HG03175 (cell line): ENCODE results near the gene TRDN.
A peak's percentile ranks its signal among the peaks of the same experiment; 100 is the strongest.

Experiments
- ATAC-seq: cut with Tn5 transposase; IDR thresholded peaks from one replicate; pipeline ENCODE4 v1.9.1; 2021; ENCODE audit warnings: mild to moderate bottlenecking, moderate library complexity; ENCODE audit not compliant: unreplicated experiment

Gene TRDN, protein sequence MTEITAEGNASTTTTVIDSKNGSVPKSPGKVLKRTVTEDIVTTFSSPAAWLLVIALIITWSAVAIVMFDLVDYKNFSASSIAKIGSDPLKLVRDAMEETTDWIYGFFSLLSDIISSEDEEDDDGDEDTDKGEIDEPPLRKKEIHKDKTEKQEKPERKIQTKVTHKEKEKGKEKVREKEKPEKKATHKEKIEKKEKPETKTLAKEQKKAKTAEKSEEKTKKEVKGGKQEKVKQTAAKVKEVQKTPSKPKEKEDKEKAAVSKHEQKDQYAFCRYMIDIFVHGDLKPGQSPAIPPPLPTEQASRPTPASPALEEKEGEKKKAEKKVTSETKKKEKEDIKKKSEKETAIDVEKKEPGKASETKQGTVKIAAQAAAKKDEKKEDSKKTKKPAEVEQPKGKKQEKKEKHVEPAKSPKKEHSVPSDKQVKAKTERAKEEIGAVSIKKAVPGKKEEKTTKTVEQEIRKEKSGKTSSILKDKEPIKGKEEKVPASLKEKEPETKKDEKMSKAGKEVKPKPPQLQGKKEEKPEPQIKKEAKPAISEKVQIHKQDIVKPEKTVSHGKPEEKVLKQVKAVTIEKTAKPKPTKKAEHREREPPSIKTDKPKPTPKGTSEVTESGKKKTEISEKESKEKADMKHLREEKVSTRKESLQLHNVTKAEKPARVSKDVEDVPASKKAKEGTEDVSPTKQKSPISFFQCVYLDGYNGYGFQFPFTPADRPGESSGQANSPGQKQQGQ

DNA sequence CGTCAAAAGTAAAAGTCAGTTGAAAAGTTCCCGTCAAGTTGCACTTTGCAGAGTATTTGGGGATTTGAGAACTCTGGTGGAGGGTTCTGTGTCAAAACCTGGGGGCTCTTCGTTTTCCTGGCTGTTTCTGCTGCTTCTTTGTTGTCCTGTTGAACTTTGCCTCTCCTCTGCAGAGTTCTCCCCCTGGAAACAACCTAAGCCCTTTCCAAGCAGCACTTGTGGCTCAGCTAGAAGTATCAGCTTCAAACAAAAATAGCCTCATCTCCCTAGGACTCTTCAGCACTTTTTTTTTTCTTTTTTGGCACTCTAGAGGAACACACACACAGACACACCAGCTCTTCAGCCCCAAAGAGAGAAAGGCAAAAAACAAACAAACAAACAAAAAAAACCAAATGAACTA is at the start of gene TRDN:
TSS of gene TRDN (minus strand) at position 169 of the 400 bp plus-strand sequence. CDS start 175 bp downstream, outside the sequence.
- ATAC-seq = no peak

DNA sequence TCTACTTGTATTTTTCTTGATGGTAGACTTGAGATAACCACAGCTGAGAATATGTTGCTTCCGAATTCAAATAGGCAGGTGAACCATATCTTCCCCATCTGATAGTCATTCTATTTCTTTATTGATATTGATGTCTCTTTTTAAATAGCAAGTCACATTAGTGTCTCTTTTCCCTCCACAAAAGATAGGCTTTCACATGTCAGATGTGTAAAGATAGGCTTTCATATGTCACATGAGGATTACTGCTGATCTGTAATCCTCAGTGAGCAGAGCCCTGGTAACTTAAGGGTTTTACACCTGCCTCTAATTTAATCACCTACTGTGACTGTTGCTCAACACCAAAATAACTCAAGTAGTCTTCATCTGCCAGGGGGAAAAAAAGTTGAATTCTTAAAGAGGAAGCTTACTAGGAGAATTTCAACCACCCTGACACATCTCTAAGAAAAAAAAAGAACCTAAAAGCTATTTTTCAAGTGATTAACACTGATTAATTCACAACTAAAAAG is 45.3 kb upstream of the TRDN start:
- no peak for ATAC-seq

DNA sequence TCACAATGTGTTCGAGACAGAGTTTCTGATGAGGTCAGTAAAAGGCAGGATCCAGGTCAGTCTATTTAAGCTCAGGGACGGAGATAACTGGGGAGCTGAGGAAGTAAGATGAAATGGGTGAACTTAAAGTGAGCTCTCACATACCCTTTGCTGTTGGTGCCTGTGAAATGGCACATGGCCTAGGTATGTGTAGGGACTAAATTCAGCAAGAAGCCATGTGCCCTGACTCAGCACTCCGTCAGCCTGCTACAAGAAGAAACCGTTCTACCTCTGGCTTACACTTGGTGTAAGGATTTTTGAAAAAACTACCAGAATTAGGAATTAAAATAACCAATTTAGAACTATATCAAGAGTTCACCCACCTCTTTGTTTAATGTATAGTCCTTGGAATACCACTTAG is 41.1 kb upstream of the TRDN start:
- ATAC-seq = no peak

DNA sequence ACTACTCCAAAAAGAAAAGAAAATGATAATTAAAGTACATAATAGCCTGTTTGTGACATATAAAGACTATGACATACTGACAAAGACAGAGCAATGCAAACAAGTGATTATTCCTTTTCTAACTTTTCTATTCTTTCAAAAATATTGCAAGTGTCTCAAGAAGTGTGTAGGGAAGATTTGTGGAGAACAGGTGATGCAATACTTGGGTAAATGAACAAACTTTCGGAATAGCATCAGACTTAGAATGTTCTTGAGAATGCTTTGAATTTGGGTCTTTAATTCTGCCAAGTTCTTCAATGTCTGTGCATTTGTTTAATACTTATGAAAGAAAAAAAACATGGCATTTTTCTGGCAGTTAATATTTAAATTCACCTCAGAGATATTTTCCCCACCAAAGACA is 40.0 kb upstream of the TRDN start:
- ATAC-seq = no peak

DNA sequence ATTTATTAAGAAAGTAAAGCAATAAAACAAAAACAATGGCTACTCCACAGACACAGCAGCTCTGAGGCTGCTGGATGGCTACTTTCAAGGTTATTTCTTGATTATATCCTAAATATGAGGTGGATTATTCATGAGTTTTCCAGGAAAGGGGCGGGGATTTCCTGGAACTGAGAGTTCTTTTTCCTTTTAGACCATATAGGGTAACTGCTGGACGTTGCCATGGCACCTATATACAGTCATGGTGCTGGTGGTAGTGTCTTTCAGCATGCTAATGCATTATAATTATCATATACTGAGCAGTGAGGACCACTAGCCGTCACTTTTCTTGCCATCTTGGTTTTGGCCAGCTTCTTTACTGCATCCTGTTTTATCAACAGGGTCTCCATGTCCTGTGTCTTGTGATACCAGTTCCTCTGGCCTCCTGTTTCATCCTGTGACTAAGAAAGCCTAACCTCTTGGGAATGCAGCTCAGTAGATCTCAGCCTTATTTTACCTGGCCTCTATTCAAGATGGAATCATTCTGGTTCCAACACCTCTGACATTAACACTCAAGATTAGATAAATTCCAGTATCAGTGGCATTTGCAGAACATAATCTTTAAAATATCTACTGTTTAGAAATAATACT is 32.3 kb upstream of the TRDN start:
- ATAC-seq = no peak

DNA sequence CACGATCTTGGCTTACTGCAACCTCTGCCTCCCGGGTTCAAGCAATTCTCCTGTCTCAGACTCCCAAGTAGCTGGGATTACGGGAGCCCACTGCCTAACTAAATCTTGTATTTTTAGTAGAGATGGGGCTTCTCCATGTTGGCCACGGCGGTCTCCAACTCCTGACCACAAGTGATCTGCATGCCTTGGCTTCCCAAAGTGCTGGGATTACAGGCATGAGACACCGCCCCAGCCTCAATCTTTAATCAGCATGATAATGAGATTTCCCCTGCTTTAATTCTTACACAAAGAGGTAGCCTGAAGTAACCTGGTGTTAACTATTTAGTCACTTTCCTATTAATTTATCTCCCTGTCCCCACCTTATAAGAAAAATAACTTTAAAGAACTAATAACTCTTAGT is 31.3 kb upstream of the TRDN start:
- no peak for ATAC-seq

DNA sequence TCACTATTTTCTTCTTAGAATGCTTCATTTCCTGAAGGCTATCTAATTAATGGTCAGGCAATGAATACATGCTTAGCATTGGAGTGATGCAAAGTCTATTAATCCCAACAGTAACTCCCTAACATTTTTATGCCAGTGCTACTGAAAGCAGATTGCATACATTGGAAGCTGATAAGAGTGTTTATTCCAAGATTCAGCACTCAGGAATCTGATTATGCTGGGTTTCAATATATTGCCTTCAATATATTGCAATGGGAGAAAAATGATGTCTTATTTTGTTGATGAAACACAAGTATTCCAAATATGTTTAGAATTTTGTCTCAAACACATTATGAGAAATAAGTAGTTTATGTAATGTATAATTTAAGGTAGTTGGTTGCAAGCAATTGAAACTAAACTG is 26.7 kb upstream of the TRDN start:
- ATAC-seq = no peak

DNA sequence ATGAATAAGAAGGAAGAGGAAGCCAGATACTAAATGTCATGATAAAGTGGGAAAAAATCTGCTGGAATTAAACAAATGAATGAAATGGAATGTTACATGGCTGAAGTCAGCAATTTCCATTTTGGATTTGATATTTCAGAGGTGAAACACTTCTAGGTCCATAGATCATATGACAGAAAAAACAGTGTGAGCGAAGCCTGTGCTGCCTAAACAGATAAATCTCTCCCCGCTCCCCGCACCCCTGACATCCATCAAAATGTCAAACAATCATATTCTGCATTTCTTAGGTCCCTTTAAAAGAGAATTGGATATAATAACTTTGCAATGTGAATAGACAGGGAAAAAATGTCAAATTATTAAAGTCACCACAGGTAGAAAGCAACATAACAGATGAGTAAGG is 26.0 kb upstream of the TRDN start:
- no peak for ATAC-seq

DNA sequence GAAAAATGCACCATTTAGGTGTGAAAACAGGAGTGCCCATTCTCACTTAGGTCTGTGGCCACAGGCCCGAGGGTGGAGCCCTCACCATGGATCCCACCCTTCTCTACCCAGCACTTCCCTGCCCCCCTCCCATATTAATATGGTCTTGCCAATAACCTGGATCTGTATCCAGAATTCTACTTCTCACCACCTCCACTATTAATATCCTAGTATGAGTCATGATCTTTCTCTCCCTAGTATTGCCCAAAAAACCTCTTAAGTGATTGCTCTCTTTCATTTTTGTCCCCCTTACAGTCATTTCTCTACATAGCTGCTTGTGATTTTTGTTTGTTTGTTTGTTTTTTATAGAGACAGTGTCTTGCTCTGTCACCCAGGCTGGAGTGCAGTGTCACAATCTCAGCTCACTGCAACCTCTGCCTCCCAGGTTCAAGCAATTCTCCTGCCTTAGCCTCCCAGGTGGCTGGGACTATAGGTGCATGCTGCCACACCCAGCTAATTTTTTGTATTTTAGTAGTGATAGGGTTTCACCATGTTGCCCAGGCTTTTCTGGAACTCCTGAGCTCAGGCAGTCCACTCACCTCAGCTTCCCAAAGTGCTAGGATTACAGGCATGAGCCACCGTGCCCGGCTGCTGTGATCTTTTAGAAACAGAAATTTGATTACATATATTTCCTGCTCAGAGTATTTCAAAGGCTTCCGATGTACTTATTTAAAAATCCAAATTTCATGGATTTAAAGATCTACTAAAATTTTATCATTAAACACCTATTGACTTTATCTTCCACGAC is 24.5 kb upstream of the TRDN start:
- no peak for ATAC-seq

DNA sequence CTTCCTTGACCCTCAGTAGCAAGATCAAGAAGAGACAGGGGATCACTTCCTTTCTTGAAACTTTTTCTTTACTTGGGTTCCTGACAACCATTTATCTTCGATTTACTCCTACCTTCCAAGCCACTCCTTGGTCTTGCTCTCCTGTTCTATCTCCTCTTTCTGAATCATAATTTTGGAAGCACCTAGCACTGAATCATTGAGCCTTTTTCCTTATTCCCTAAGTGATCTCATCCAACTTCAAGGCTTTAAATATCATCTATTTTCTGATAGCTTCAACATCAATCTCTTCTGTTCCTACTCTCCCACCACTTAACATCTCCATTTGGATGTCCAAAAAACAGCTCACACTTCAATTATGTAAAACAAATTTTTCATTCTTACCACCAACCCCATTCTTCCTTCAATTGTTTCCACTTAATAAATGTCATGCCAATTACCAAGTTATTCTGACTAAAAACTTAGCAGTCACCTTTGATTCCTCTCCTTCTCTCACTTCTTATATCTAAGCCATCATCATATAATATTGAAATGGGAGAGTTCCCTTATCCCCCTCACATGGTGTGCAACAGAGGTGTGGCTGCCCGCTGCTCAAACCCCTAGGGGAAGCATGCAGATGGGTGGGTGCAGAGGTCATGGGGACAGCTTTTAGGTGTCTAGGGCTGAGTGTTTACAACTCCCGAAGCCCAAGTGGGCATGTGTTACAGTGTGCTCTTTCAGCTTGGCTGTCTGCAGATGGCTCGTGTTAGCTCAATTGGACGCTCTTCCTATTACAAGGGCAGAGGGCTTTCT is 23.4 kb upstream of the TRDN start:
- ATAC-seq = no peak

DNA sequence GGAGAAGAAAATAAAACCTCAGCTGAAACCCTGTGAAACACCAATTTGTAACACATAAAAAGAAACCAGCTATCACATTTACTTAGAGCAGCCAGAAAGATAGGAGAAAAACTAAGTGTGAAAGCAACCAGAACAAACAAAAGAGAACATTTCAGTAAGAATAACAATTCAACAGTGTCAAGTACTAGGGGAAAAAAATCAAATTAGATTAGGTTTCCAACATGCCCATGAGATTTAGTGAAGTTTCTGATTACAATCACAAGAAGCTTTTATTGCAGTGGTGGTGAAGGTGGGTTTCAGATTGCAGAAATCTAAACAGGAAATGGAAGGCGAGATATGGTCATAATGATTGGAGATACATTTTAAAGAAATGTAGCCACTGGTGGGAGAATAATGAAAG is 22.1 kb upstream of the TRDN start:
- no peak for ATAC-seq

DNA sequence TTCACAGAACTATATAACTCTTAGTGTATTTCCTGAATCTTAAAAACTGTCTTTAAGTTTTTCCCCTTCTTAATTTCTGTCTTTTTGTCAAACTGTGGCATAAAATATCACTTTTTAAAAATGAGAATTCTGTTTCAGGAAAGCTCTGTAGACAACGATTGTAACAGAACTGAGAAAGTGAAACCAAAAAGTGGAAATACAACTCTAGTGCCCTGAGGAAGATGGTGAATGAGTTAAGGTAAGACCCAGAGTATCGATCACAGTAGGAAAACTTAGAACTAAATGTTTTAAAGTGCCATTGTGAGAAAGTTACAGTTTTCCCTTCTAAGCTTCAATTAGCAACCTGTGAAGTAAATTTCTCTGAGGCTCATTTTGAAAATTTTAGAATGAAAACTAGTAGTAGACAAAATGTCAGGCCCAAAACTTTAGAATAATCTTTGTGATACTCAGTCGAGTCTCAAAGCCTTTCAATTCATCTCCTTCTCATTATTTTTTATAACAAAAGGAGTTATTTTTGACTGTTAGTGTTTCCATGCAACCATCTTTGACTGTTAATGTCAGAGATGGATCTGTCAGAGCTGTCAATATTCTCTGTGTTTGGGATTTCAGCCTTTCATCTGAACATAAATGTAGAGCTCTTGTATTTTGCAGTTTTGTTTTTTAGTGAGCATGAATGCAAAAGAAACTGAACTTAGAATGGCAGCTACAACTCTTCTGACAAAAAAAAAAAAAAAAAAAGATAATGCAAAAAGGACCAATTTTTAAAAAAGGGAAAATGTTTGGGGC is 19.0 kb upstream of the TRDN start:
- ATAC-seq = peak; percentile 68

DNA sequence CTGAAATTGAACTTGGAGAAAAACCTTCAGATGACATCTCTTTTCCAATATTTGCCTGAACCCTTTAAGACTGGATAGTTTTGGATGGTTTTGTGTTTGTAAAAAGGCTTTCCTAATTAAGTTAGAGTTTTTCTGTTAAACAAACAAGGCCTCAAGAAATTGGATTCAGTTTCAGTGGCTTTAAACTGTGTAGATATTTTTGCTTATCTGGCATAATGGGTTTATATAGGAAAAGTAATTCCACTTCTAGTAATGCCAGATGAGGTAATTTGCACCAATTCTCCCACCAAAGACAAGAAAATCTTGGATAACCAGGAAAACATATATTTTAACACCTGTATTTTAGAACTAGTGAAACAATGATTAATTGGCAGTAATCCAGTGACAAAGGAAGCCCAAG is 12.0 kb upstream of the TRDN start:
- no peak for ATAC-seq

DNA sequence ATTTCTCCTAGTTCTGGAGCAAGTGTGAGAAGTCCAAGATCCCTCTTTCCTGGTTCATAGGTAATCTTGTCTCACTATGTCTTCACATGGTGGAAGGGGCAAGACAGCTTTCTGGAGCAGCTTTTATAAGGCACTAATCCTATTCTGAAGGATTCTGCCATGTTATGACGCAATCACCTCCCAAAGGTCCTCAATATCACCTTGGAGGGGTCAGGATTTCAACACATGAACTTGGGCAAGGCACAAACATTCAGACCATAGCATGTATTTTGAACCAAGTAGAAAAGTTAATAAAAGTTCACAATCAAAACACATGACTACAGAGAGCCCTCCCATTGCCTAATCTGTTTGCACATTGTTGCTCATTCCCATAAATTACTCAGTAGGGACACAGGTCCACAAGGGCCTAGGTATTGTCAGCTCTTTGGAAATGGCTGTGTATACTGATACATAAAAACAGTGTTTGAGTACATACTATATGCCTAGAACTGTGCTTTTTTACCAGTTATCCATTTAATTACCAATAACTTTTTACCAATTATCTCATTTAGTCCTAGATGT is 11.3 kb upstream of the TRDN start:
- ATAC-seq = no peak

DNA sequence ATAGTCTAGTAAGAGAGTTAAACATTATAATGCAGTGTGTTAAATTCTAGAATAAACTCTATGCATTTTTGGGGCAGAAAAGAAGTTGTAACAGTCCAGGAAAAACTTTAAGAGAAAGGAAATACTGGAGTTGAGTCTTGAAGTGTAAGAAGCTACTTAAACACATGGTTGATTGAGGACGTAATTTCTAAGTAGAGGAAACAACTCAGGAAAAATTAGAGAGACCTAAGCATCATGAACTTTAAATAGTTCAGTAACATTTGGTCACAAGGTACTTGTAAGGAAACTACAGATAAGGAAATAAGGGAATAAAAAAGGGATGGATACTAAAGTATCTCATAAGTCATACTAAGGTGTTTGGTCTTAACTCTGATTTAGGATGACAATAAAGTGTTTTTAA is 4.7 kb upstream of the TRDN start:
- ATAC-seq = no peak

DNA sequence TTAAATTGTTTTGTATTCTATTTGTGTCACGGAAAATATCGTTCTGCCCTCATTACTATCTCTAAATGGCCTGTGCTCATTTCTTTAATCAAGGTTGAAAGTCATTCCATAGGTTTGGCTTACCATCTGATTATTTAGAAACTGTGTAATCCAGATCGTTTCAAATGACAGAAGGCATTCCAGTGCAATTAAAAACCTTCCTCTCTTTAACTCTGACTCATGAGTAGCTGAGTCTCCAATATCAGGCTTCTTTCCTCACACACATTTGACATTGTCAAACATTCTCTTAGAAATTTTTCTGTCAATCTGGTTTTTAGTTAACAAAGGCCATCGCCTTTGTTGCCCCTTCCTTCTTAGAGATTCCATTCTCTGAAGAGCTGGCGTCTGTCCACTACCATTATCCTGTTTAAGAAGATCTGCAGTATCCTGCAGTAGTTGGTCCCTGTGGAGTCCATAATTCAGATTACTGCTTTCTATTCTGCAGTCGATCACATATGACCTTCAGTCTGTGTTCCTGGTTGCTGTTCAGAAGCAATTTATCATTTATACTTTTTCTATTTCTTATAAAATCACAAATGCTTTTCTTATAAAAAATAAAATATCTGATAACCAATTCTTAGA is 3.9 kb upstream of the TRDN start:
- no peak for ATAC-seq

DNA sequence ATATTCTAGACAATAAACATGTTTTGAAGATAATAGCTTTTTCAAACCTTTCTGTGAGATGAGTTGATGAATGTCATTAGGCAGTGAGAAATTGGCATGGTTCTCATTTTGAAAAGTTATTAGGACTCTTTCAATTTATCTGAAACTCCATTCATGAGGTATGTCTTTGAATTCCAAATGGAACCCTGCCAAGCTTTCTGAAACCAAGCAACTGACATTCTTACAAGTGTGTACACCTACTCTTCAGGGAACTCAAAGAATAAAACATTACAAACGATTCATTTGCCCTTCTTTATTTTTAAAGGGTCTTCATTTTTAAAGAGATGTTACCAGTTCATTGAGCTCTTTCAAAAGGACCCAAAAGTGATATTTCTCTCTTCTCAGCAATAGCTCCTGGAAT is 2.1 kb upstream of the TRDN start:
- no peak for ATAC-seq

DNA sequence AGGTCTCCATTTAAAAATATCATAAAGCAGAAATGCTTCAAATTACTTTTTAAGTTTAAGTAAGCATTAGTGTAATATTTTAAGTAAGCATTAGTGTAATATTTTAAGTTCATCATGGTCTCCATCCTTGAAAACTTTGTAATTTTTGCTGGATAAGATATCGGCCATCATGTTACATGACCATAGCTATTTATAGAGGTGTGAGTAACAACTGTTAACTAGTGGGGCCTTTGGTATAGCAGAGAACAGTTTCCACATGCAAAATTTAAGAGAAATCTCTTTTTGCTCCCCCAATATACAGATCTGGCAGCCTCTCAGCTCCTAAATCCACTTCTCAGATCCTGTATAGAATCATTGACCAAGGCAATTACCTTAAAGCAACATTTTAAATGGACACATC is 468 bp downstream of the TRDN start:
- ATAC-seq = no peak

DNA sequence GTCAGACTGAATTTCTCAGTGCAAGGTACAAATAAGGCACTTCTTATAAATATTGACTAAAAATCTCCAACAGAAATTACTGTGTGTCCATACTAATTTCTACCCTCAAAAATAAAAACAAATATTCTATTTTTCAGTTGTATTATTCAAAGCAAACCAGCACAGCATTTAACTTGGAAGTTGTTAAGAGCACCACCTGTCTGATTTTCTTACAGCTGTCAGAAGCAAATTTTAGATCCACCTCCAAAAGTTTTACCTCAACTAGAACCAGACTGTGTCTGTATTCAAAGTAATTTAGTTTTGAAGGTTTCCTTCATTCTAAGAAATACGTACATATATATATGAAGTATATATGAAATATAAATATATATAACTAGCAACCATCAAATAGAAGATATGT is 1.2 kb downstream of the TRDN start:
- no peak for ATAC-seq
